H4 (cell line): ENCODE measurements around the gene PLCH1. TPM values are rescaled to one million over a fixed set of nuclear protein-coding genes. Genes with fewer than 3 reads are reported as not detected.

Experiments
- DNase-seq: peaks from one replicate; pipeline ENCODE4 v3.0.0-alpha.2; 2015; ENCODE audit warnings: low spot score
- total RNA-seq: library from RNA; depleted of rRNA; stranded (reverse); fragments of >200 nt; shearing (Covaris generic); gene quantifications from 2 replicates; pipeline ENCODE4 v1.2.3, GENCODE V29; 2014; rRNA removed

Gene PLCH1
- total RNA-seq, 1 experiment from 2014 or later = 1.1 TPM

DNA sequence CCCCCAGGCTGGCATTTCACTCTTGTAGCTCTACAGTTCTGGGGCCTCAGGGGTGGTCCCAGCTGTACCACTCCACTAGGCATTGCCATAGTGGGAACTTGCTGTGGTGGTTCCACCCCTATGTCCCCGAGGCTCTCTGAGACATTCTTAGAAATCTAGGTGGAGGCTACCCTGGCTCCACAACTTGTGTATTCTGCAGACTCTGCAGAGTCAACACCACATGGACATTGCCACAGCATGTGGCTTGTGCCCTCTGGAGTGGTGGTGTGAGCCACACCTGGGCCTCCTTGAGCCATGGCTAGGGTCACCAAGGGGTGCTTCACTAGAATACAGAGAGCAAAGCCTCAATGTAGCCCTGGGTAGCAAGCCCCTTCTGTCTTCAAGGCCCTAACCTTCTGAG lies 397.0 kb downstream of the PLCH1 start:
- no peak for DNase-seq

DNA sequence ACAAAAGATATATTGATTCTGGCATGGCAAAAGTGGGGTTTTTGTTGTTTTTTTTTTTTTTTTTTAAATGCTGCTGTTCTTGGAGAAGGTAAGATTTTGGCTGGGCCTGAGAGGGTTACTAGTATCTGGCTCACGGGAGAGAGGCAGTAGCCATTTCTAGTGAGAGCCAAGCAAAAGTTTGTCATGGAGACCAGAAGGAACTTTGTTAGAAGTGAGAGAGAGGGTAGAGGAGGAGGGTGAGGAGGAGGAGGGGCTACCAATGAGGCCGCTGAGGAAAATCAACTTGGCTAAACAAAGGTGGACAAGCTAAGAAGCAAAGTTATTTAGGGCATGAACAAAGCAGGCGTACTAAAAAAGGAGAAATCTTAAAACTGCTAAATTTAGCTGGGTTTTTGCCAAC lies 402.5 kb downstream of the PLCH1 start:
- no peak for DNase-seq

DNA sequence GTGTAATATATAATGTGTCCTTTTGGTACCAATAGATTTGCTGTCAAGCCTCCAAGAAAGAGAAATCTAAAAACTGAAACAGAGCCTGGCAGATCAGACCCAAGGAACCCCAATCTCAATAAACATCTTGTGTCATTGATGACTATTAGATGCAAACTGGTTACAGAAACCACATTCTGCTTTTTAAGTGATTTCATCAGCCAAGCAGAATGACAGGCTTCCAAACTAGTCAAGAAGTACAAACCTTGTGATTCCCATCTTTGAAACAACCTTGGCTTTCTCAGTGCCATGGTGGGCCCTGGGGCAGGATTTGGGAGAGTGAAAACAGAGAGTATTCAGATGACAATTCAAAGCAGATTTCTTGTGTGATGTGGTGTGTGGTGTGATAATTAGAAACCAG lies 405.8 kb downstream of the PLCH1 start:
- no peak for DNase-seq

DNA sequence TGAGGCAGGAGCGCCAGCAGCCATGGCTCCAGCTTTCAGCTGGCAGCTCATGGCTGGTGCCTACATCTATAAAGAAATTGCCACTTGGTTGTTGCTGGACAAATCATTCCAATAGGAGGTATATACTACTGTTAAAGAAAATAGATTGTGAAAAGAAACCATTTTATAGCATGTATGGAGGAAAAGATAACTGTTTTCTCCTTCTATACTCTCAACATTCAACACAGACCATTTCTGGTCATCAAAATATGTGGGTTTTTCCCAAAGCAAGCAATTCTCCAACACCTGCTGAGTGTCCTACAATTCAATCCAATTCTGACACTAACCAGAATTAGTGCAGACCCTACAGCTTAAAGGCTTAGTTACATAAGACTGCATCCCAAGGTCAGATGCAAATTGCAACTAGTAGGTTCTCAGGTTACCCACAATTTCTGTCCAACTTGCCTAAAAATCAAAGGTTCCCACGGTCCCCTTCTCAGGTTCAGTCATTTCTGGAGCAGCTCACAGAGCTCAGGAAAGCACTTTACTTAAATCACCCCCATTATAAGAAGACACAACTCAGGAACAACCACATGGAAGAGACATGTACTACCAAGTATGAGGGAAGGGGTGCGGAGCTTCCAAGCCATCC lies 409.0 kb downstream of the PLCH1 start:
- no peak for DNase-seq

DNA sequence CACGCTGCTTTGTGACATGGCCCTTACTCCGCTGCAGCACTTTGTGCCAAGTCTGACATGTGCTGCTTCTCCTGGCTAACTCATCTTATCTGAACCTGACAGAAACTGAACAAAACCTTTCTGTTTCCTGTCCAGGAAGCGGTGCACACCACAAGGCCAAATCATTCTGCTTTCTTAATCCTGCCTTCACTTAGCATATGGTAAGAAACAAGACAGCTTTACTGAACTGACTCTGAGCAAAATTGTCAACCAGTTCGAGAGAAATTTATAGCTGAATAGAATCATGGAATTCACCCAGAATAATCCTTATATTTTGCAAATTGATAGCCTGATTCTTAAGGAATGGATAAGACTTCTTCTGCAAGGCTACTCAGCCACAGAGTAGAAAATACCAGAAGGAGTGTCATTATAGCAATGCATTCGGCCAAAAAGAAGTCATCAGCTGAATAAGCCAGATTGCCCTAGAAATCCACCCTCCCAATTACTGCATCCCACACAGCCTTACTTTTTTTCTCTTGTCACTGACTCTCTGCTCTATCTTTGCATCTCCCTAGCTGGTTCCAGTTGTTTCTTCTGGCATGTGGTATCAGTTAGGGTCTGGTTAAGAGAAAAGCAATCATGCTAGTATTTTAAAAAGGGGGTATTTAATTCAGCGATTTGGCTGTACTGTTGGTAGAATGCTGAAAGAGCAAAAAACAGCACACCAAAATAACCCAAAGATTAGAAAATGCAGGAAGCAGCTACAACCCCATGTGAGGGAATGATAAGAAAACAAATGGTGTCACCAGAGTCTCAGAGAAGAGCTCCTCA lies 409.8 kb downstream of the PLCH1 start:
- no peak for DNase-seq

DNA sequence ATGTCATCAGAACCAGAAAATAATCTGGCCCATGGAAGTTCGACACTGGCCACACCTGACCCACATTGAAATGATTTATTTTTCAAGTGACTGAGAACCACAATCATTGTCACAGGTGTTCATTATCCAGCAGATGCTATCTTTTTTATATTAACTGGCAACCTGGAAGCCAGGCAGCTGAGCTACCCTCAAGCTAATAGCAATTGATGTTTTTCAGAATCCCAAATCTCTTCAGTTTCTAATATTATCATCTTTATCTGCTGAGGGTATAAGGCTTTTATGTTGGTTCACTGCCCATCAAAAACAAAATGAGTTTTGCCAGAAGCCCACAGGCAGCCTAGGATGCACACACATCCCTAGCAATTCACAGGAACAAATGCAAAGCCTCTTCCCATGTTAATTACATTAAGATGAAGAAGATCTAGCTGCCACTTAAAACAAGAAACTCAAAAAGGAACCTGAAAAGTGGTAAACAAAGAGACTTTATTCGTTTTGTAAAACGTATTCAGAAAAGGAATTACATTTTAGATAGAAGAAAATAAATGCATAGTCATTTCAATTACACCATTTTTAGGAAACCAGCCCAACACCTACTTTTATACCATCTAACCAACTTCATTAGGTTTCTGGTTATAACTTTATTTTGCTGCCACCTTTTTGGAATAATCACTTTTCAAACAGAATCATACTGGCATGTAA lies 410.5 kb downstream of the PLCH1 start:
- DNase-seq = no peak

DNA sequence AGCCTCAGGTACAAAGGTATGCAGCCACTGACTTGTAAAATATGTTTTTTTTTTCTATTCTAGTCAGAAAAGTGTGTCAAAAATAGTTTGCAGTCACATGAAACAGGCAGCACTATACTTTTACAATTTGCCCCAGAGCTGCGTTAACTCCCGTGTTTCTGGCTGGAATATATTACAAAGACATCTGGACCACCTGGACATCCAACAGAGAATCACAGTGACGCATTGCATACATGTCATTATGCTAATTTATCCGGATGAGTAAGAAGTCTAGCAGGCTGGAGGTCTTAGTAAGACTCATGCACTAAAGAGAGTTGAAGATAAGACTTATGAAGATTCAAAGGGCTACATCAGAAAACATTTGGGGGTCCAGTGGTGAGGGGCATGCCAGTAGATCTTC lies 412.2 kb downstream of the PLCH1 start:
- DNase-seq = no peak

DNA sequence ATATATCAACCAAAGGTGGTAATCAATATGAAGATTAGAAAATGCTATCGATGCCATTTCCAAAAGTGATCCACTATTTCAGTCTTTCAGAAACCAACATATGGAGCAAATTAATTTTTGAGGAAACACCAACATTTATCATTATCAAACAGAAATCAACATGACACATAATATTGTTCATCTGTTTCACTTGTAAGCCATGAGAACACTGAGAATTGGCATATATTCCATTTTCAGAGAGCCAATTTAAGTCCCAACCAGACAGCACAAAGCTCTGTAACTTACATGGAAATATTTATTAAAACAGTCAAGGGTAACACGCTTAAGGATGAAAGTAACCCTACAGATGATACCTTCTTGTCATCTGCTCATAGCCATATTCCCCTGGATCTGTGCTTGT lies 413.8 kb downstream of the PLCH1 start:
- DNase-seq = no peak

DNA sequence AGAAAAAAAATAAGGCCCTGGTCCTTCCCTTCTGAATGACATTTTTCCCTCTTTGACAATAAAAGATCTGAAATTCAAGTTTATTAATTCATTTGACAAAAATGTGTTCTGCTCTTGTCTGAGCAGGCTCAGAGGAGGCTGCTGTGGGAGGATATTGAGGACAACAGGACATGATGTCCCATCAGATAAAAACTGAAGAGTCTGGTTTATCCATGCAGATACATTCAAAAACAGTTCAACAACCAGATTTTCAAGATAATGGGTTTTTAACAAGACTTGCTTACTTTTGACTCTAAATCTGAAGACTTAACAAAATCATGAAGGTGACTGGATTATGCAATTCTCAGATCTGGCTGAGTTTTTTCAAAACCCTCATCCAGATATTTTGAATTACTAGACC lies 414.5 kb downstream of the PLCH1 start:
- DNase-seq = no peak

DNA sequence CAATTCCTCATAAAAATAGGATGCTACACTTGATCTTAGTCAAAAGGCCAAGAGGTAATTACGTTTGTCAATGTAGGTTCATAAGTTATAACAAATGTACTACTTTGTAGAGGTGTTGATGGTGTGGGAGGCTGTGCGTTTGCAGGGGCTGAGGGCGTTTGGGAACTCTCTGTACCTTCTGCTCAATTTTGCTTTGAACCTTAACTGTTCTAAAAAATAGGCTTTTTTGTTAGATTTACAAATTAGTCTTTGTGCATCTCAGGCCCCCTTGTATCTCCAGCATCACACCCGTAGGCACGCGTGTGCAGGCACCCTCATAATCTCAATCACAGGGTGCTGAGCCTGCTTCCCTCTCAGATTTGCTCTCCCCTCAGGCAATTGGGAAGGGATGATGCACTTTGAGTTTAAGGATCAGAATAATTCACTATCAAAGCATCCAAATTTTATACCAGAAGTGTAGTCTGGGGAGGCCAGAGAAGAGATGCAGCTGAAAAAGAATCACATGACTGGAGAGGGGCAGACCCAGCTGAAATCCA lies 415.3 kb downstream of the PLCH1 start:
- no peak for DNase-seq

DNA sequence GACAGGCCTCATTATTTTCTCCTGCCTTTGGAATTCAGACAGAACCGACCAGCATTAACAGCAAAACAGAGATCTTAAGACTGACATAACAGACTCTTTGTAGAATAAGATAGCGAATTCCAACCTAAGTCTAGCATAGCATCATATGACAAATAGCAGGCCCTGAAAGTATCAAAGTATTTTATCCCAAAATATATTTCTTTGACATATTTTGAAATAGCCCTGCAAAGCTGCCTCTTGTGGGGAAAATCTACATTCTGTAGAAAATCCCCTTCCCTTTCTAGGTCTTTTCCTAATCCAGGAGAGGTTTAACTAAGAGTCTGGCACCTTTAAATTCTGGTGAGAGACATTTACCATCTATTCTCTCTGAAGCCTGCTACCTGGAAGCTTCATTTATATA lies 417.0 kb downstream of the PLCH1 start:
- DNase-seq = no peak

DNA sequence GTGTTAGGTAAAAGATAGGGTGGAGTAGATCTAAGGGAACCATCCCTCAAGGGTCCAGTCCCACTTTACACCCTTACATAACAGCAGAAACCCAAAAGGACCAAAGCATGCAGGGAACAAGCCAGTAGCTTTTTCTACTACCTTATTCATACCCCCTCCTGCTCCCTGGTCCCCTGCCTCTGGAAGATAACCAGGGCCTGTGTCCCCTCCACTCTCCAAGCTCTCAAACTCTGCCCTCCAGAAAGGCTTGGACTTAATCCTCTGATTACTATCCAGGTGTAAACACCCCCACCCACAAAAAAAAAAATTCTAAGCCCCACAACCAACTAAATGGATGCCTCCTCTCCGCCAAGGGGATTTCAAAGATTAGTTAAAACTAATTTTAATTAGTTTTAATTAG lies 417.4 kb downstream of the PLCH1 start:
- no peak for DNase-seq

DNA sequence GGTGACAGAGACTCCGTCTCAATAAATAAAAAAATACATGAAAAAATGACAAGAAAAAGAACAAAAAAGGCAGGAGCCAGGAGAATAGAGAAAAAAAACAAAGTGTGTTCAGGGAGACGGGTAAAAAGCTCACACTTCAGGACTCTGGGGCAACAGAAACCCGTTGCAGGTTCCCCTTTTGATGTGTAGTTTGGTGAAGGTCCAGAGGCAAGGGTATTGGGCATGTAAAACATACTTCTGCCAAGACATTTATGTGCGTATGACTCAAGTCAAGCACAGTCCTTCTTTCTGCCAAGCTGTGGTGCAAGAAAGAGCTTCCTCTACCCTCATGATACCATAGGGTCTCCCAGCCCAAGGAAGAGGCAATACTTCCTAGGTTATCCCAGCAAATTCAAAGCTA lies 418.0 kb downstream of the PLCH1 start:
- DNase-seq = no peak

DNA sequence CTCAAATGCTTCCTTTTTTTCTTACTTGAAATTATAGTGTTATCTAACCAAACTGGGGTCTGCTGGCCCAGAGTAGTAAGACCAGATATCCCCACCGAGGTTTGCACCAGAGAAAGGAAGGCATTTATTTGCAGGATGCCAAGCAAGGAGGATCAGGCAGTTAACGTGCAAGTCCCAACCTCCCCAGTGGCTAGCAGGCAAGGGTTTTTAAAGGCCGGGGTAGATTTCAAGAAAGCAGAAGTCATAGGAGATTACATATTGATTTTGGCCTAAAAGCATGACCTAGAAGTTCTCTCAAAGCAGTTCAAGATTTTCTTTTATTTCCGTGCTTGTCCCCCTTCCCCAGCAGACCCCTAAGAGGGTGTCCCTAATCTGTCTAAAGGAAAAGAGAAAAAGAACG lies 418.6 kb downstream of the PLCH1 start:
- DNase-seq = no peak

Other genes with a start within 250 kb of the PLCH1 start
- gene C3orf33, start 61.2 kb upstream of the PLCH1 start, total RNA-seq = 2.5 and 5.1 TPM in 2 replicates
- gene SLC33A1, start 109.4 kb upstream of the PLCH1 start, total RNA-seq = 36.5 and 45.4 TPM in 2 replicates
- gene GMPS, start 125.6 kb upstream of the PLCH1 start, total RNA-seq = 102 and 126 TPM in 2 replicates